Left colon (tissue), 2 donors: ENCODE data around the gene FHAD1. TPM values are rescaled to one million over a fixed set of nuclear protein-coding genes. Genes with fewer than 3 reads are reported as not detected.
A peak's percentile ranks its signal among the peaks of the same experiment; 100 is the strongest.

Experiments used
- ATAC-seq: fragments of 200-7000 bp; cut with Tn5 transposase; one replicate; pipeline ENCODE4 v1.9.1; 2020; ENCODE audit warnings: mild to moderate bottlenecking, moderate library complexity
- DNase-seq, 2 donors: peaks; one replicate each; pipeline ENCODE4 v3.0.0-alpha.2; 2020
- intact Hi-C, 2 donors: fragments of 100-400 bp; cut with DNase I in 1 of 2; cut with micrococcal nuclease in 1 of 2; formaldehyde crosslinking; loops; one replicate each; pipeline versions ENCODE4 v1.11.2 to v1.14.0; 2022; cut with DNase I, micrococcal nuclease
- total RNA-seq, 2 donors: library from RNA; stranded (reverse); fragmentation: NEBNext Ultra II Directional; extraction: Animal tissue kit (Norgen Biotek cat#: 25700); gene quantifications; one replicate each; pipeline ENCODE4 v1.2.1, GENCODE V29; 2021
- donor health status: DM: no; HTN: no; CAD: no.
- donor health status: DM: yes; HTN: yes; CAD: no.

FHAD1 gene
- total RNA-seq, 2 donors from 2014 or later = 1.2 to 1.3 TPM

GRCh38 chr1:15215116-15215515 lies 31.9 kb upstream of the FHAD1 start:
- intact Hi-C loops = no loop called here
- DNase-seq (peak; percentile 84 to 85), ATAC-seq (peak; percentile 95)

GRCh38 chr1:15217654-15218053 lies 29.4 kb upstream of the FHAD1 start:
- intact Hi-C loops = no loop called here
- peak in 1 of 2 donors; percentile 8 for DNase-seq
- no peak for ATAC-seq

- ATAC-seq (no peak), DNase-seq (peak in 1 of 2 donors; percentile 25)
- intact Hi-C loops = no loop called here
Observed at GRCh38 chr1:15218287-15219279, 28.4 kb upstream of the FHAD1 start.

DNA sequence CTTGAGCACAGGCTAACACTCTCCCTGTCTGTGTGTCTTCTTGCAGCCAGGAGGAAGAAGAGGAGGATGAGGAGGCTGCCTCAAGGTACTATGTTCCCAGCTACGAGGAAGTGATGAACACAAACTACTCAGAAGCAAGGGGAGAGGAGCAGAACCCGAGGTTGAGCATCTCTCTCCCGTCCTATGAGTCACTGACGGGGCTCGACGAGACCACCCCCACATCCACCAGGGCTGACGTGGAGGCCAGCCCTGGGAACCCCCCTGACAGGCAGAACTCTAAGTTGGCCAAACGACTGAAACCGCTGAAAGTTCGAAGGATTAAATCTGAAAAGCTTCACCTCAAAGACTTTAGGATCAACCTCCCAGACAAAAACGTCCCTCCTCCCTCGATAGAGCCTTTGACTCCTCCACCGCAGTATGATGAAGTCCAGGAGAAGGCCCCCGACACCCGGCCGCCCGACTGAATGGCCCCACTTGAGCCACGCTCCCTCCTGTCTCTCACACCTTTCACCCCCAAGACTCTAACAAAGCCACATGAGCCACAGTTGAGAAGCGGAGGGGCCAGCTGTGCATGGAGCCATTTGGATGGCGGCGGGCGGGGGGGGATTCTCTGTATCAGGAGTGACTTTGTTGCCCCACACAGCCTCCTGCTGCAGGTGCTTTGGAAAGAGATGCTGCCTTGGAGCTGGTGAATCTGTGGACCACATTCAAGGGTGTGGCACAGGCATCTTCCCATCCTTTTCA lies 27.6 kb upstream of the FHAD1 start:
- DNase-seq = peak in 1 of 2 donors; percentile 19
- intact Hi-C loops = no loop called here
- no peak for ATAC-seq

DNA sequence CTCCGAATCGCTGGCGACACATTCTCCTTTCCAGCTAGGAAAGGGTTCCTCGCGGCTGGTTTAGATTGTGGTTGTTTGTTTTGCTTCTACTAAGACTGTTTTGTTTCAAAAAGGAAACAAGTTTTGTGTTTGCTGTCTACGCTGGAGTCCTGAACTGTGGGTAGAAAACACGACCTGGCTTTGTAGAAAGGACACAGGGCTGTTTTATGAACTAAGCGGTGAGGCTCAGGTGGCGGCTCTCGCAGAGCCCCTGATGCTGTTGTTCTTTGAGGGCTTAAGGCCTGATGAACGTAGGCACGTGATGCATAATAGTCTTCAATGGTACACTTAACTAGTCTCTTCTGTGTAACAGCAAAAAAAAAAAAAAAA lies 27.0 kb upstream of the FHAD1 start:
- ATAC-seq = no peak

GRCh38 chr1:15220825-15221431 lies 26.1 kb upstream of the FHAD1 start:
- intact Hi-C loops = no loop called here

More for the DNA sequence above, 27.0 kb upstream of the FHAD1 start:
- no peak for DNase-seq
- intact Hi-C loops = no loop called here

DNA sequence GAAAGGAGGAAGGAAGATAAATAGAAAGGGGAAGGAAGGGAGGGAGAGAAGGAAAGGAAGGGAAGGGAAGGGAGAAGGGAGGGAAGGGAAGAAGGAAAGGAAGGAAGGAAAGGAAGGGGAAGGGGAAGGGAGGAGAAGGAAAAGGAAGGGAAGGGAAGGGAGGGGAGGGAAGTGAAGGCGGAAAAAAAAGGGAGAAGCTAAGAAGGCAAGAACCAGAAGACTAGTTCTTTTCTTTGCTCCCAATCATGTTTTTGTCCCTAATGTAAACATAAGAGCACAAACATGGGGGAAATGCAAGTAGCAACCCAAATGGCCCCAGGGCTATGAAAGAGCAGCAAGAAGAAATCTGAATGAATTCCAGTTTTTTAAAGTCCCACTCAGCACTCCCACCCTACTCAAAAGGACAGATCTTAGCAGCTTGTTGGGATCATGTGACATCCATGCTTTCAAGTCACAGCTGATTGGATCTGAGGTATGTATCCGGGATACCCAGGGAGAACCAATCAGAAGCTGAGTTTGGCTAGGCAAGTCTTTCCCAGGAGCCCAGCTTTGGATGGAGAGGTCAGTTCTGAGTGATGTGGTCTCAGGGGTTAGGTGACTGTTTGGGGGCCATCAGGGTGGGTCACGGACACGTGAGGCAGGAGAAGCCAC lies 24.2 kb upstream of the FHAD1 start:
- intact Hi-C loops = no loop called here
- DNase-seq (peak in 1 of 2 donors; percentile 17), ATAC-seq (no peak)

More at GRCh38 chr1:15220825-15221431, 26.1 kb upstream of the FHAD1 start:
- ATAC-seq (peak; percentile 90), DNase-seq (peak; percentile 69 to 76)

- intact Hi-C loops = no loop called here
- DNase-seq (peak in 1 of 2 donors; percentile 21), ATAC-seq (no peak)
Observed at GRCh38 chr1:15224259-15224869, 22.7 kb upstream of the FHAD1 start.

DNA sequence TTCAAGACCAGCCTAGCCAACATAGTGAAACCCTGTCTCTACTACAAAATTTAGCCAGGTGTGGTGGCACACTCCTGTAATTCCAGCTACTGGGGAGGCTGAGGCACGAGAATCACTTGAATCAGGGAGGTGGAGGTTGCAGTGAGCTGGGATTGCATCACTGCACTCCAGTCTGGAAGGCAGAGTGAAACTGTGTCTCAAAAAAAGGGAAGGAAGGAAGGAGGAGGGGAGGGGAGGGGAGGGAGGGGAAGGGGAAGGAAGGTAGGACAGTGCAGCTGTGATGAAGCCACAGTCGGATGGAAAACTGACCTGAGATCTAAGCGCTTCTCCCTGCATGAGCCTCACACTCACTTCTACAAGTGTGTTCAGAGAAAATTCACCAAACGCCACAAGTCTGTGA lies 22.0 kb upstream of the FHAD1 start:
- no peak for ATAC-seq
- DNase-seq = no peak
- intact Hi-C loops = no loop called here

DNA sequence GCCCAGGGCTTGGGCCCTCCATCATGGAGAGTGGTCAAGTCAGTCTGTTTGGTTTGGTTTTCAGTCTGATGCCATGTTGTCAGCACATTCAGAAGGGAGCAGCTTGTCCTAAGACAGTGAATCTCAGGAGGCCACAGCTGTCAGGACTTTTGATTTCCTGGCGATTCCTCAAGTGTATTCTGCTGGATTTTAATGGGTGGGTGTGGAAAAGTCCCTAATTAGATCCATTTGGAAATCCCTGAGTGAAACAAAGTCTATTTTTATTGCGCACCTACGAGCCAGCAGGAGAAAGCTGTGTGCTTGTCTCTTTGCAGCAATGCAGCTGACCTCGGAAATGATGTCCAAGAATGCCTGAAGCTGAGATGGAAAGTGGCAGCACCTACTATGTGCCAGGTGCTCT lies 21.6 kb upstream of the FHAD1 start:
- intact Hi-C loops = no loop called here
- ATAC-seq (no peak), DNase-seq (no peak)

- no peak for ATAC-seq
- no peak for DNase-seq
- intact Hi-C loops = no loop called here
Observed at GRCh38 chr1:15226388-15227255, 20.4 kb upstream of the FHAD1 start.

DNA sequence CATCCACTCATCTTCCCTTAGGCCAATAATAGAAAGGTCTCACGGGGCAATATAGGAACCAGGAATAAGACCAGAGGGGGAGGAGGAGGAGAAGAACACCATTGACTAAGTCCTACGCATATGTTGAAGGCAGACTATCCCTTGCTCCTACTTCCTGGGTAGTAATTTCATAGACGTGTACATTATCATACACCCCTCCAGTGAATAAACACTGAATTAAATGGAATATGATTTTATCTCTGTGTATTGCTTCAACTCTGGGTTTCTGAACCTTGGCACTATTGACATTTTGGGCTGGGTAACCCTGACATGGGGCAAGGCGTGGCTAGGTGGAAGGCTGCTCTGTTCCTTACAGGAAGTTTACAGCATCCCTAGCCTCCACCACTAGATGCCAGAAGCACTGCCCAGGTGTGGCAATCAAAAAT lies 17.3 kb upstream of the FHAD1 start:
- peak; percentile 96 for ATAC-seq
- intact Hi-C loops = no loop called here
- DNase-seq = peak; percentile 70 to 89

DNA sequence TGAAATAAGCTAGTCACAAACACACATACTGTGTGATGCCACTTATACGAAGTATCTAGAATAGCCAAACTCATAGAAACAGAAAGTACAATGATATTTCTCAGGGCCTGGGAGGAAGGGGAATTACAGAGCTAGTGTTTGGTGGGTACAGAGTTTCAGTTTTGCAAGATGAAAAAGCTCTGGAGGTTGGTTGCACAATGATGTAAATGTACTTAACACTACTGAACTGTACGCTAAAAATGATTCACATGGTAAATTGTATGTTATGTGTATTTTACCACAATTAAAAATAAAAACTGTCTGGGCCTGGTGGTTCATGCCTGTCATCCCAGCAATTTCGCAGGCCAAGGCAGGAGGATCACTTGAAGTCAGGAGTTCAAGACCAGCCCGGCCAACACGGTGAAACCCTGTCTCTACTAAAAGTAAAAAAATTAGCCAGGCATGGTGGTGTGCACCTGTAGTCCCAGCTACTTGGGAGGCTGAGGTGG lies 15.3 kb upstream of the FHAD1 start:
- no peak for ATAC-seq
- intact Hi-C loops = no loop called here
- DNase-seq = no peak

DNA sequence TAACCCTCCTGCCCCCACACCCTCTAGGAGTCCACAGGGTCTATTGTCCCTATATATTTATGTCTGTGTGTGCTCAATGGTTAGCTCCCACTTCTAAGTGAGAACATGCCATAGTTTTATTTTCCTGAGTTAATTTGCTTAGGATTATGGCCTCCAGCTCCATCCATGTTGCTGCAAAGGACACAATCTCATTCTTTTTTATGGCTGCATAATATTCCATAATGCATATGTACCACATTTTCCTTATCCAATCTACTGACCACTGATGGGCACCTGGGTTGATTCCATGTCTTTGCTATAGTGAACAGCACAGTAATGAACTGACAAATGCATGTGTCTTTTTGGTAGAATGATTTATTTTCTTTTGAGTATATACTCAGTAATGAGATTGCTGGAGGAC lies 13.3 kb upstream of the FHAD1 start:
- DNase-seq (no peak), ATAC-seq (no peak)
- intact Hi-C loops = no loop called here

GRCh38 chr1:15236321-15236721 lies 10.7 kb upstream of the FHAD1 start:
- ATAC-seq (no peak), DNase-seq (no peak)
- intact Hi-C loops = no loop called here

GRCh38 chr1:15236746-15237145 lies 10.3 kb upstream of the FHAD1 start:
- no peak for ATAC-seq
- no peak for DNase-seq
- intact Hi-C loops = no loop called here

DNA sequence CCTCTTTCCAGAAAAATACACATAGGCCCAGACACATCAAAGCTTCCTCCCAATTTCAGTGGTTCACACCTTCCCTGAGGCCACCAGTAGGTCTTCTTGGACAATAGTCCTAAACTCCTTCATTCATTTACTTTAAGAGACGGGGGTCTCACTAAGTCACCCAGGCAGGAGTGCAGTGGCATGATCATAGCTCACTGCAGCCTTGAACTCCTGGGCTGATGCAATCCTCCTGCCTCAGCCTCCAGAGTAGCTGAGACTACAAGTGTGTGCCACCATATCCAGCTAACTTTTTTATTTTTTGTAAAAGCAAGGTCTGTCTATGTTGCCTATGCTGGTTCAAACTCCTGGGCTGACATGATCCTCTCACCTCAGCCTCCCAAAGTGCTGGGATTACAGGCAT lies 8.2 kb upstream of the FHAD1 start:
- intact Hi-C loops = no loop called here
- ATAC-seq = no peak
- no peak for DNase-seq

- DNase-seq (no peak), ATAC-seq (no peak)
- intact Hi-C loops = no loop called here
Observed at GRCh38 chr1:15242766-15243165, 4.3 kb upstream of the FHAD1 start.
